ENCODE data around the gene GALK2.

Gene GALK2

DNA sequence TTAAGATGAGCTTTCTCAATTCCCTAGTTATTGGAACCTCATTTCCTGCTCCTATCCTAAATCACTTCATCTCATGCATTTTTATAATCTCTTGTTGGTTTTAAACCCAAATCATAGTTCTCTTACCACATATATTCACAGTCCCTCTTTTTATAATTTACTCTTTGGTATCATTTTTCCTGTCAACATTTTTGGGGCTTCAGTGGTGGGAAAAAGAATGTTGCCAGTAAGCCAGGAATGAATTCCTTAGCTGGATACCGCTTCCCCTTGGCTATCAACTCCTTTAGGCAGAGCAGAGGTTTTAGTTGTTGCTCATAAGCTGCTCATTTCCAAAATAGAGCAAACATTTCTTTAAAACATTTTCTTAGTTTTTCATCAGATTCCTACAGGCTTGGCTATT, 112.3 kb downstream of the GALK2 start:
- no peak for DNase-seq (ENCODE audit: low read depth in 2 of 2)

DNA sequence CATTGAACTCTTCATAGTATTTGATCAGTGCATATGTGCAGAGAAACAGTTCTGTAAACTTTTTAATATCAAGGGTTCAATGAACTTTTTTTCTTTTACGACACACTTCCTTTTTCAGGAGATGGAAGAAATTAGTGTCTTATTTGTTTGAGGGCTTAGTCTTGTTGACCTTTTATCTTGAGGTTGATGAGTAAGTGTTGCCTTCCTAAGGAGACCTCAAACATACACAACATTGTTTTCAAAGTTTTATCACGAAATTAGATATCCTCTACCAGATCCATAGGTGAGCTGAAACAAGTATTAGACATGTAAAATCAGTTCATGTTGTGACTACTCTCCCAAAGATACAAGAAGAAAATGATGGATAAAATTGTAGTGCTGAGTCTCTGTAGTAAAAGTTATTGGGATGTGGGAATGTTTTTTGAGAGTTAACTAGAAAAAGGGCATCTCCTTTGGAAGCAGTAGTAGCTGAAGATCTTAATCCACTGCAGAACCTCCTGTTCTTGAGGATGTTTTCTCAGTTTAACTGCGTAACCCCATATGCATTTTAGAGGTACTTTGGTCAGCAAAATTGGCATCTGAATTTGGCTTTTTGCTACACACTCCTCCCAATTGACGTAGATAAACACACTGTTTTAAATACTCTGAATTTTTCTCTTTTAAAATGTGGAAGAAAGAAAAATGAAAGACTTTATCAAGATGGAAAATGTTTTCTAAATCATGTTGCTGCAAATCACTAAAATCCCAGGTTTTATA, 116.8 kb downstream of the GALK2 start:
- DNase-seq (ENCODE audit: low read depth in 2 of 2): no peak

DNA sequence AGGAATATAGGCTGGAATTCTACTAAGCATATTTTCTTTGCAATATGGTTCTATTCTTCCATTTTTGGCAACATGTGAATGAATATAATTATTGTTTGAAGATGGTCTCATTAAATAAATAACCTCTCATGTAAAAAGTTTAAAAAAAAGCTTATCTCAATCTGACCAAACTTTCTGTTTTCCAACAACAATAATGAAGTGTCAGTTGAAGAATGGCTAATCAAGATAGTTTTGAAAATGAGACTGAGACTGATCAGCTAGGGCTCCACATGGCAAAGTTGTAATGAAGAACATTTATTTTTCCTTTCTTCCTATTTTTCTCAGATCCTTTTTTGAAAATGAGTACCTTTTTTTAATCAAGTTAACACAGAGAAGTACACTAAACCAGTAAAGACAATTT, 117.4 kb downstream of the GALK2 start:
- DNase-seq (ENCODE audit: low read depth in 2 of 2): no peak

DNA sequence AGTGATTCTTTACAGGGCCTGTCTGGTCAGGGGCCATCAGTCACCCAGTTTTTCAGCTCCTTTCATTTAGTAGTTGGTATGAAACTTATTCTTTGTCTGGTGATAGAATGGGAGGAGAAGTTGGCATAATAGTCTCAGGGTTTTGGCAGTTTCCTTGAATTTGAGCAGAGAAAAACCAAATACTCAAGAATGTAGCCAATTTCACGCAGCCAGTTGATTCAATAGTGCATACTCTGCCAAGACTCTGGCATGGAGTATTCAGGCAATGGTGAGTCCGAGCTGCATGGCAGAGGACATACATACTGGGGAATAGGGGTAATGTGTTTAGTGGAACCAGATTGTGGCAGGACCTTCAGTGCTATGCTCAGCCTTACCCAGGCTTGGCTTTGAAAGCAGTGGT, 118.3 kb downstream of the GALK2 start:
- no peak for DNase-seq (ENCODE audit: low read depth in 2 of 2)

DNA sequence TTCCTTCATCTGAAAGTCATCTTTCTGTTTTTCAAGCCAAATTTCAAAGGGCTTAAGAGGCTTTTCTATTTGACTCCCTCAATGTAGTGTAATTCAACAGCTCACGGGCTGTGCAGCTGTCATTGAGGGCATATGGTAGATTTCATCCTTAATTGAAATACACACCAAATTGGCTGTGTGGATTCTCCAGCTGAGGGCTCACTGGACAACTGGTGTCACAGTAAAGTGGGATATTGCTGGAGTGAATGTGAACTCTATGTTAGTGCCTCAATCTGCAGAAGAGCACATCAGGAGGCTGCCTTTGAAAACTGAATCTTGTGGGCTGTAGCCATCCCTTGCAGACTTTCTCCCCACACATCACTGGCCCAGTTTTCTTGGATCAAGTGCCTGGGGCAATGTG, 120.1 kb downstream of the GALK2 start:
- DNase-seq (ENCODE audit: low read depth in 2 of 2): no peak

DNA sequence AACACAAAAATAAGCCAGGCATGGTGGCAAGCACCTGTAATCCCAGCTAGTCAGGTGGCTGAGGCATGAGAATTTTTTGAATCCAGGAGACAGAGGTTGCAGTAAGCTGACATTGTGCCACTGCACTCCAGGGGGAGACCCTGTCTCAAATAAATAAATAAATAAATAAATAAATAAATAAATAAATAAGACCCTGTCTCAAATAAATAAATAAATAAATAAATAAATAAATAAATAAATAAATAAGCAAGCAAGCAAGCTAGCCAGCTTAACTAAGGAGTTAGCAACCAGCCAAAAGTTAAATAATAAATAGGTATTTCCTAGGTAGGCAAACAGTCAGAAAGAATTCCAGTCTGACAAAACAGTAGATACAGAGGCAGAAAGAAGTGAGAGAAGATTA, 123.9 kb downstream of the GALK2 start:
- DNase-seq (ENCODE audit: low read depth in 2 of 2): no peak

DNA sequence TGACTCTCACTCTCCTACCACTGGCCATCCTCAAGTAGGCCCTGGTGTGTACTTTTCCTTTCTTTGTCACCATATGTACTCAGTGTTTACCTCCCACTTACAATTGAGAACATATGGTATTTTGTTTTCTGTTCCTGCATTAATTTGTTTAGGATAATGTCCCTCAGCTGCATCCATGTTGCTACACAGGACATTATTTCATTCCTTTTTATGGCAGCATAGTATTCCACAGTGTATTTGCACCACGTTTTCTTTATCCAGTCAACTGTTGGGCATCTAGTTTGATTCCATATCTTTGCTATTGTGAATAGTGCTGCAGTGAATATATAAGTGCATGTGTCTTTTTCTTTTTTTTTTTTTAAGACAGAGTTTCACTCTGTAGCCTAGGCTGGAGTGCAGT, 126.2 kb downstream of the GALK2 start:
- DNase-seq (ENCODE audit: low read depth in 2 of 2): no peak

DNA sequence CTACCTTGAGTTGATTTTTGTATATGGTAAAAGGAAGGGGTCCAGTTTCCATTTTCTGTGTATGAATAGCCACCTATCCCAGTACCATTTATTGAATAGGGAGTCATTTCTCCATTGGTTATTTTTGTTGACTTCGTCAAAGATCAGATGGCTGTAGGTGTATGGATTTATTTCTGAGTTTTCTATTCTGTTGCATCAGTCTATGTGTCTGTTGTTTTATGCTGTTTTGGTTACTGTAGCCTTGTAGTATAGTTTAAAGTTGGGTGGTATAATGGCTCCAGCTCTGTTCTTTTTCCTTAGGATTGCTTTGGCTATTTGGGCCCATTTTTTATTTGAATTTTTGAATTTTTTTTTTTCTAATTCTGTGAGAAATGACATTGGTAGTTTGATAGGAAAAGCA, 127.5 kb downstream of the GALK2 start:
- no peak for DNase-seq (ENCODE audit: low read depth in 2 of 2)

DNA sequence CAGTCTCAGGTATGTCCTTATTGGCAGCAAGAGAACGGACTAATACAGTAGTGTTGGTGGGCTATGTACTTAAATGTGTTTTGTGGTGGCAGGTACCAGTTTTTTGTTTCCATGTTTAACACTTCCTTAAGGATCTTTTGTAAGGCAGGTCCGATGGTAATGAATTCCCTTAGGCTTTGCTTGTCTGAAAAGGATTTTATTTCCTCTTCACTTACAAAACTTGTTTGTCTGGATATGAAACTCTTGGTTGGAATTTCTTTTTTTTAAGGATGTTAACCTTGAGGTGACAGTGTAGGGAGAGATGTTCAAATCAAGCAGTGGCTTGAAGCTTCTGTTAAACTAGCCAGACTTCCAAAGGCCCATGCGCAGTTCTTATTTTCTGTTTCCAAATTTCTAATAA, 130.8 kb downstream of the GALK2 start:
- no peak for DNase-seq (ENCODE audit: low read depth in 2 of 2)

DNA sequence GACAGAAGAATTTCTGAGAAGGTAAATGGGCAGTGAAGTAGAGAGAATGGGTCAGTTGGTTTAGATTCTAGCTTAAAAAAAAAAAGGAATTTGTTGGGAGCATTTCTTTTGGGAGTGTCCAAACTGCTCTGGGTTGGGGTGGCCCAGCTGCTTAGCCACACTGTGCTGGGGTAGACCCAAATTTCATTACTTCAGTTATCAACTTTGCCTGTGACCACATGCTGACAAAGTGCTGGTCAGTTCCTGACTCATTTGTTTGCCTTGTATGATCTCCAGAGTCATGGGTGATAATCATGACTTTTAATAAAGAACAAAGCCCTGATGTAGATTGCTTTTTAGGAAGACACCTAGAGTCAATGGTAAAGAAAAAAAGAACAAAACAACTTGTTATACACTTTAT, 131.5 kb downstream of the GALK2 start:
- DNase-seq (ENCODE audit: low read depth in 2 of 2): no peak

DNA sequence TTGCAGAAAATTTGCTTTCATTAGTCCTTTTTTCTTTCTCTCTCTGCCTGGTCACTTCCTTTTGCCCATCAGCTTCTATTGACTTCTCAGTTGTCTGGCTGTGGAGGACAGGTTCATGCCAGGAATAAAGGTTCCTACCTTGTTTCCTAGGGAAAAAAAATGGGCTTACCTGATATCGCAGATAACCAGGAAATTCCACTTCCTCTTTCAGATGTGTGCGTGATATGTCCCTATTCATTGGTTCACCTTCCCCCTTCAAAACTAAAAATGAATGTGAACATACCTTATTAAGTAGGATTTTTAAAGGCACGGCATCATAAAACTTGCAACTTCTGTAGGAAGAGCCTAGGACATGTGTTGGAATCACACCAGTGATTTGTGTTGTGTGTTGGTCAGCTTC, 133.0 kb downstream of the GALK2 start:
- no peak for DNase-seq (ENCODE audit: low read depth in 2 of 2)

DNA sequence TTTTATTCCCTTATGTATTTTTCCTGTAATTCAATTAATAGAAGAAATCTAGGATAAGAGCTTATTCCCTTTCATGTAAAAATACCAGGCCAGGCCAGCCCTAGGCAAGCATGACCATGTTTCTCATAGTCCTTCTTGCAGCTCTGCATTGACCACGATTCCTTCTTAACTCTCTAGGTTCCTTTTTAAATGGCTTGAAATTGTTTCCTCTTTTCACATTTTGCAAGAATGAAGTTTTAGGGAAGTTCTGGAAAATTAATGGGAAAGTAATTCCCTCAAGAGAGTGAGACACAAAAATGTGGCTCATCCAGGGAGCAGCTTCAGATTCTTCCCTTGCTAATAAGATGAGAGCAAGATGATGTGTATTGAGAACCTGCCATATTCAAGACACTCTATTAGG, 136.5 kb downstream of the GALK2 start:
- DNase-seq (ENCODE audit: low read depth in 2 of 2): no peak

DNA sequence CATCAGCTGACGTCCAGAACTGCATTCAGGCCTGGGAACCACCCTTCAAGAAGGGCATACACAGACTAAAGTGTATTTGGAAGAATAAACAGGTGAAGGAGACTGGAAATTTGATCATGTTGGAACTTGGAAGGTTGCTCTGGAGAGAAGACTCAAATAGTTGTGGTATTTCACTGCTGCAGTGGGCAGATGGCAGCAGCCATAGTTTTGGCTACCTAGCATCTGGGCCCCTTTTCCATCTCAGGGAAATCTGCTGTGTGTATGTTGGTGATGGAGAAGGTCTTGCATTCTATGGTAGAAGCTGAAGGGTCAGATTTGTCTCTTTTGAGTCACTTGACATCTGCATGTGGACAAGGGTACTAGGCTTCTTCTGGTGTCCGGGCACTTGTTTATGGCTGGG, 138.6 kb downstream of the GALK2 start:
- DNase-seq (ENCODE audit: low read depth in 2 of 2): no peak

DNA sequence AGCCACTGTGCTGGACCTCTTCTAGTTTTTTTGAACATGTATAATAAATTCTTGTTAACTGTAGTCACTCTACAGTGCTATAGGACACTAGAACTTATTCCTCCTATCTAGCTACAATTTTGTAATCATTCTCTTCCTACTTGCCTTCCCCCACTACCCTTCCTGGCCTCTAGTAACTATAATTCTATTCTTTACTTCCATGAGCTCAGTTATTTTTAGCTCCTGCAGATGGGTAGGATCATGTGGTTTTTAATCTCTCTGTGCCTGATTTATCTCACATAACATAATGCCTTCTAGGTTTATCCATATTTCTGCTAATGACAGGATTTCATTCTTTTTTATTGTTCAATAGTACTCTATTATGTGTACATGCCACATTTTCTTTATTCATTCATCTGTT, 139.8 kb downstream of the GALK2 start:
- DNase-seq (ENCODE audit: low read depth in 2 of 2): no peak

DNA sequence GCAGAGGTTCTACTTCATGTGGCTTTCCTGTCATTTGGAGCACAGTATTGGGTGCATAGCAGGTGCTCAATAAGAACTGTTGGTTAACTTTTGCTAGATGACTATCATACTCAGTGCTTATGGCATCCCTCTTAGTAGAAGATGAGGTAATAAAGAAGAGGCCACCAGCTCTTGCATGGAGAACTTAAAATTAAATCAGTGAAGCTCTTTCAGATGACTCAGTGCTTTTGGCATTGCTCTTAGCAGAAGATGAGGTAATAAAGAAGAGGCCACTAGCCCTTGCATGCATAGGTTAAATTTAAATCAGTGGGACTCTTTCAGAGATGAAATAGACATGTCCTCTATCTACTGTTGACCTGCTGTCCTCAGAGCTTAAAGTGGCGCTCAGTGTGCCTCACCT, 143.6 kb downstream of the GALK2 start:
- no peak for DNase-seq (ENCODE audit: low read depth in 2 of 2)

DNA sequence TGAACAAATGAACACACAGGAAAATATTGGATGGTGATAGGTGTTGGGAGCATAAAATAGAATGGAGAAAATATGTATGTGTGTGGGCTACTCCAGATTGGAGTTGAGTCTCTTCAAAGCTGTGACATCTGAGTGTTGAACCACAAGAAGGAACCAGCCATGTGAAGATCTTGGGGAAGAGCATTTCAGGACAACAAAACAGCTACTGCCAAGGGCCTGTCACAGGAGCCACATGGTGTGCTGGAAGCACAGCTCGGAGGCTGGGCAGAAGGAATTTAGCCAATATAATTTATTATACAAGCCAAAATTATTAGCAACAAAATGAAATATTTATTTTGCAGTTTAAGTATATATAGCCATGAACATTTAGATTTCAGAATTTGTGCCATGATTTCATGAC, 144.7 kb downstream of the GALK2 start:
- no peak for DNase-seq (ENCODE audit: low read depth in 2 of 2)

DNA sequence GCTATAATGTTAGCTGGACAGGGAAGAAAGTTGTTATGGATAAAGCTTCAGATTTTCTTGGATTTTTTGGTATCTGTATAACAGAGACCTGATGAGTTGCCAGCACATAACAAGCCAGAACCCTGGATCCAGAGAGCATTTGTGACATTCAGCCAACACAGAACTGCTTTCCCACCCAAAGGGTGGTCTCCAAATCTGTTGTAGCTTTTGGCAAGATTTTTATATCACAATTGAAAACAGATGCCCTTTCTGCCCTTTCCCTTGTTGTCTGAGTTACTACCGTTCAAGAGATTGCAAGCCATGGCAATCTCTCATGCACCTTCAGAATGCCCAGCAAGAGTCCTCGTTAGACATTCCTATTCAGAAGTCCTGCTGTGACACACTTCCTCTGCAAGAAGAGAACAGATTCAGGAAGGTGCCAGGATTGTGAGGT, 145.4 kb downstream of the GALK2 start:
- DNase-seq (ENCODE audit: low read depth in 2 of 2): no peak

DNA sequence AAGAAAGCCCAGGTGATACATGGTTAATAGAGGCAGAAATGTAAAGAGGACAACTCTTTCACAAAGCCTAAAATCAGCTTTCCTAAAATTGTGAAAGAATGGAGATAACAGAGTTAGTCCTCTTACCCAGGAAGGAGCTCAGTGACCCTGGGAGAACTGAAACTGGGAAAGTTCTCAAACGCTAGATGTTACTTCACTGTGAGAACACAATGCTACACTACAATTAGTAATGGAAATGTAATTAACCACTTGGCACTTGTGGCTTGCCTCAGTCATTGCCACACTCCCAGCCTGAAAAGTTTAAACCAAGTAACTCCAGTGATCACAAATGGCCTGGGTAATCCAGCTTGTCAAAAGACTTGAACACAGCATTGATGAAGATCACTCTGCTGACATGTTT, 150.3 kb downstream of the GALK2 start:
- DNase-seq (ENCODE audit: low read depth in 2 of 2): no peak

DNA sequence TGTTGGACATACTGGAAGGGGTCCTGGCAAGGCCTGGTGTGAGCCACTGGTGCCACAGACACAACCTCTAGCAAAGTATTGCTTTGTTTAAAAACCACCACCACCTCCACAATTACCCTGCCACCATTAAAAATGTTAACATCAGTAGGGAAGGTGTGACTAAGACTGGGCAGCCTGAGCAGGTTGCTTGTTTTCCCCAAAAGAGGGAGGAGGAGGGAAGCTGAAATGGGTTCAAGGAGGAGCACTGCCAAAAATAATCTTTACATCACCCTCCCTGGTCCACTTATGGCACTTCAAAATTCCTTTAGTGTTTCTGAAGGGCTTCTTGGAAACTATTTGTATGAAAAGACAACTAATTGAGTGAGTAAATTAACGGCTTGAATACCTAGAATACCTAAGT, 153.2 kb downstream of the GALK2 start:
- no peak for DNase-seq (ENCODE audit: low read depth in 2 of 2)

DNA sequence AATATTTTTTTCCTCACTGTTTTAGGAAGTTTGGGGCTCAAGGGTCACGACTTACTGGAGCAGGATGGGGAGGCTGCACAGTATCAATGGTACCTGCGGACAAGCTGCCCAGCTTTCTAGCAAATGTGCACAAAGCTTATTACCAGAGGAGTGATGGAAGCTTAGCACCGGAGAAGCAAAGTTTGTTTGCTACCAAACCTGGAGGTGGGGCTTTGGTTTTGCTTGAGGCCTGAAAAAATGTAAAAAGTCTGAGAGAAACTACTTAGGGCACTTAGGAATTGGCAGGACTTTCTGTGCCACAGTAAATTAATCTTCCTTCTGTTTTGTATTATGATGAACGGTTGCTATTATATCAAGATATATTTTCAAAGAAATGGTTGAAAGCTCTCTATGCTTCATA, 157.9 kb downstream of the GALK2 start:
- DNase-seq (ENCODE audit: low read depth in 2 of 2): no peak

DNA sequence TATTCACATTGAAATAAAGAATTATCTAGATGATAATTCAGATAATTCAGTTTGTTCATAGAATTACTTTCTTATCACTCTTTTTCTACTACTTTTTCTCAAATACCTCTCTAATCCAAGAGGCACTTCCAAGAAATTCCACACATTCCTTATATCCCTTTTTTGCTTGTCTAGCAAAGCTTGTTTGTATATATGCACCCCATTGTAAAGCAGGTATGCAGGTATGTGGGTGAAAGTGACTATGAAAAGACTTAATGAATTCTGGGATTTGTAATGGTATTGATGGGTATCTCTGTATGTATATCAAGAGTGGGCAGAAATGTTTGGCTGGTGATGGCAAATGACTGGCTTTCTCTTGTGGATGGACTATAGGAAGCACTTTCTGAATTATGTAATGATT, 158.9 kb downstream of the GALK2 start:
- DNase-seq (ENCODE audit: low read depth in 2 of 2): no peak

DNA sequence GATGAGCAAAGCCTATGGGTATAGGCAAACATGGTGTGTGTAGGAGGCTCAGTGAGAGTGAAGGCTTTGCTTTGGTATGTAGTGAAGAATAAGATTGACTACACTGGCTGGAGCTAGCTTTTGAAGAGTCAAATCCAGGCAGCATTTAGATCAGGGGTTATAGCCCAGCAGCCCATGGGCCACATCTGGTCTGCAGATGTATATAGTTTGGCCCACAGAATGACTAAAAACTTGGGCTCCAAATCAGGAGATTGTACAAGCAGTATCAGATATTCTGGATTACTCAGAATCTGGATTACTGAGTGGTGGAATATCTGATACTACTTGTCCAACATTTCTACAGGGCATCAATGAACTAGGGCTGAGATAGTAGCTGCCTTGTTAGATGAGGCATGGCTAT, 160.1 kb downstream of the GALK2 start:
- DNase-seq (ENCODE audit: low read depth in 2 of 2): no peak

DNA sequence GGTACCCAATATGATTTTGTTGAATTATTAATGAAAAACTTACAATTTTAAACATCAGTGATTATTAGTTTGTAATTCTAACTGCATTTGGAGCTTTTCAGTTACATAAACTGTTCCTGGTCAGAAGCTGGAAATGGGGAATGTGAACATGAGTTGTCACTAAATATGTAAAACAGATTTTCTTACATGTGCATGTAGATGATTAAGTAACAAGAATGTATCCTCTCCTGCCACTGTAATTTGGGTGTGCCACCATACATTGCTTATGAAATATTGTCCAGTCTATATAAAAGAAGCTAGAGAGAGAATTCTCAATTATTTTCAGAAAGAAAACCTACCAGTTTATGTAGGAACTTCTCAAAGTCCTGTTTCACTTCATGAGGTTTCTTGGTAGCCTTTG, 161.4 kb downstream of the GALK2 start:
- DNase-seq (ENCODE audit: low read depth in 2 of 2): no peak

DNA sequence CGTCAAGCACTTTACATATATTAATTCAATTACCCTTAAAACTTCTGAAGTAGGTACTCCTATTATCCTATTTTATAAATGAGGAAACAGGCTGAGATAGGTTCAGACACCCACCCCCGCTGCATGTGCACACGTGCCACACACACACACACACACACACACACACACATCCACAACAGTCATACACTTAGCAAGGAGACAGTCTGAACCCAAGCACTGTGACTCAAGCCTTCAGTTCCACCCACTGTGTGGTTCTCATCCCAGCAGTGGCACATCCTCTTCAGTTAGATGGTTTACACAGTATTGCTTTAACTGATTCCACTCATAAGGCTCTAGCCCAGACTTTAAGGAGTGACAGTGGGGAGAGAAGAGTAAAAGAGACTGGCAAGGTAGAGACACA, 161.9 kb downstream of the GALK2 start:
- no peak for DNase-seq (ENCODE audit: low read depth in 2 of 2)

All from activated CD8-positive, alpha-beta memory T cell treated with anti-CD3 and anti-CD28 coated beads for 4 hours (primary cell).